Suprapubic skin (tissue), 3 donors: ENCODE results near the gene KIF13A.

Source experiments
- CTCF ChIP-seq, 2 donors: fragments of 200-600 bp in 1 of 2; fragments of 450-650 bp in 1 of 2; sonication (generic) in 1 of 2; IDR thresholded peaks; one replicate each; pipeline ENCODE4 v1.5.1; 2016 to 2019; ENCODE audit warnings: antibody characterized with exemption in 2 of 2, mild to moderate bottlenecking in 1 of 2, moderate library complexity in 1 of 2
- POLR2A ChIP-seq, 2 donors: fragments of 450-650 bp; IDR thresholded peaks; one replicate each; pipeline ENCODE4 v1.6.1; 2017; ENCODE audit warnings: antibody characterized with exemption in 2 of 2, mild to moderate bottlenecking in 2 of 2, moderate library complexity in 2 of 2

- TF ChIP-seq CTCF (IDR thresholded peaks at IDR 0.05) (no peak), POLR2A (IDR thresholded peaks at IDR 0.05) (no peak)
Measured at GRCh38 chr6:17962436-17963031, 24.9 kb downstream of the KIF13A start.
